Epithelial cell of prostate (primary cell): Measurements from ENCODE around the gene PROZ.

Experiments
- DNase-seq: peaks from one replicate; pipeline ENCODE4 v3.0.0-alpha.2; 2011; ENCODE audit warnings: low read depth, low spot score
- H3K27ac ChIP-seq: fragments of 450-650 bp; 2 replicates; pipeline ENCODE4 v1.5.1; 2017; ENCODE audit warnings: mild to moderate bottlenecking

PROZ gene

DNA sequence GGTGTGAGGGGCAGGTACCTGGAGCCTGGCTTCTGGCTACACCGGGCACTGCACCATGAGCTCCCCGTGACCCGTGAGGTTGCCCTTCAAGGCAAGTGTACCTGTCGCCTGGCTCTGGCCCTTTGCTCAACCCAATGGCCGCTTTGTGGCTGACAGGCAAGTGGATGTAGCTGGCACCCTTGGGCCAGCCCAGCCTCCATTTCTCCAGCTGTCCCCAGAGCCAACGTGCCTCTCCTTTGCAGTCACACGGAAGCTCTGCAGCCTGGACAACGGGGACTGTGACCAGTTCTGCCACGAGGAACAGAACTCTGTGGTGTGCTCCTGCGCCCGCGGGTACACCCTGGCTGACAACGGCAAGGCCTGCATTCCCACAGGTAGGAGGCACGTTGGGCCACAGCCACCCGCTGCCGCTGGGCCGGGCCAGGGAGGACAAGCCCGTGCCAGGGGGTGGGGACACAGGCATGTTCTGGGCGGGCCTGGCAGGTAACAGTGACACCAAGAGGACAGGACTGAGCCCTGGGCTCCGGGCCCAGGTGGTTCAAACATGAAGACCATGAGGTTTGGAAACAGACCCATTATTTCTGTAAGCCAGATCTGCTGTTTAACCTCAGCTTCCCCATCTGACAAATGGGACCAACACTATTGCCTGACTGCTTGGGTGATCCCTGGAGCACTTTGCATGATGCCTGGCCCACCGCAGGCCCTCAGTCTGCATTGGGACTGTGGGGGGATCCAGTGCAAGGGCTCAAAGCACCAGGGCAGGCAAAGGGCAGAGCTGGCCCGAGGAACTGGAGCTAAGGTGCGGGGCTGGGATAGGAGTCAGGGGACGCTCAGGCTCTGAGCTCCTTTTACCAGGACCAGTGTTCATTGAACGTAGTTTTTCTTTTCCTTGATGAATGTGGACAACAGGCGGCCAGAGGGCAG is 17.5 kb upstream of the PROZ start:
- no peak for DNase-seq
- H3K27ac ChIP-seq: no peak overlapping the region

DNA sequence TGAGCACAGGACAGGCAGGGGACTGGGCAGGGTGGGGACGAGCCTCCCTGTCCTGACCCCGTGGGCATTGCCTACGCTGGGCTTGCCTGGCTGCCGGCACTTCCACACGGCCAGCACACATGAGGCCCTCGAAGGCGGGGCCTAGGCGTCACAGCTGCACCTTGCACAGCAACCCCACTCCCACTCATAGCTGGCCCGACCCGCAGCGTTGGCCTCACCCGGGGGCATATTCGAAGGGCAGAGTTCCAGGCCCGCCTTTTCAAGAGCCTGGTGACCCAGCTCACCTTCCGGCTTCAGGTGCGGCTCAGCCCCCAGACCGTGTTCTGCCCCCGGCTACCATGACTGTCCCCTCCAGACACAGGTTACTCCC is 16.9 kb upstream of the PROZ start:
- H3K27ac ChIP-seq: no peak overlapping the region
- no peak for DNase-seq

DNA sequence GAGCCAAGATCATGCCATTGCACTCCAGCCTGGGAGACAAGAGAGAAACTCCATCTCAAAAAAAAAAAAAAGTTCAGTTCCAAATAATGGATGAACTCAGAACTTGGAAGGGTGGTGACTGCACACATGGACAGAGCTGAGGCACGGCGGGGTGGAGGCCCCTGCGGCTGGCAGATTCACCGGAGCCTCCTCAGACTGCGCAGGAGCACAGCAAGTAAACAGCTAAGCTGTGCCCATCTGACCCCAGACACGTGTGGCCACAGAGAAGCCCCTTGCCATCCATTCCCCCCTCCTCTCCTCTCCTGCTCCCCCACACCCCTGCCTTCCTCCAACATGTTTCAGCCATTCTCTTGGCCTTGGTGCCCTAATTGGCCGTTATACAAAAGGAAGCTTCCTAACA is 15.6 kb upstream of the PROZ start:
- no peak for DNase-seq
- no peak overlapping the region for H3K27ac ChIP-seq

DNA sequence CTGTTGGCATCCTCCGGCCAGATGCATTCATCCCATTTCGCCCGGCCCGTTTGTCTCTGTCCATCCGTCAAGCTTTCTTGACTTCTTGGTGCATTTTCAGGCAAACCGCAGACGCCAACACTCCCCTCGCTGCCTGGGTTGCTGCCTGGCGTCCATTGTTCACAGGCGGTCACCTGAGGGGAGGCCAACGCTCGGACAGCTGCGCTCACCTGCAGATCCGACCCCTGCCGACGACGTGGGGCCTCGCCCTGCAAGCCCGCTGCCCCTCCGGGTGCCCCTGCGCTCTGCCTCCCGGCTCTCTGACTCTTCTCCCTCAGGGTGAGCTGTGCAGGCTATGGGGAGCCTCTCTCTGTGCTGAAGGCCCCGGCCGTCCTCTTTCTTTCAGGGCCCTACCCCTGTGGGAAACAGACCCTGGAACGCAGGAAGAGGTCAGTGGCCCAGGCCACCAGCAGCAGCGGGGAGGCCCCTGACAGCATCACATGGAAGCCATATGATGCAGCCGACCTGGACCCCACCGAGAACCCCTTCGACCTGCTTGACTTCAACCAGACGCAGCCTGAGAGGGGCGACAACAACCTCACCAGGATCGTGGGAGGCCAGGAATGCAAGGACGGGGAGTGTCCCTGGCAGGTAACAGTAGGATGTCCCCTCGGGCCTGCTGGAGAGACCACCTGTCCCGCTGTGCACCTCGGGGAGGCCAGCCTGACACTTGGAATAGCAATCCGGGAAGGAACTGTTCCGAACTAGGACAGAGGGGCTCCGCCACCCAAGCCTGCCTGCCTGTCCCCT is 14.8 kb upstream of the PROZ start:
- no peak for DNase-seq
- H3K27ac ChIP-seq: no peak overlapping the region

DNA sequence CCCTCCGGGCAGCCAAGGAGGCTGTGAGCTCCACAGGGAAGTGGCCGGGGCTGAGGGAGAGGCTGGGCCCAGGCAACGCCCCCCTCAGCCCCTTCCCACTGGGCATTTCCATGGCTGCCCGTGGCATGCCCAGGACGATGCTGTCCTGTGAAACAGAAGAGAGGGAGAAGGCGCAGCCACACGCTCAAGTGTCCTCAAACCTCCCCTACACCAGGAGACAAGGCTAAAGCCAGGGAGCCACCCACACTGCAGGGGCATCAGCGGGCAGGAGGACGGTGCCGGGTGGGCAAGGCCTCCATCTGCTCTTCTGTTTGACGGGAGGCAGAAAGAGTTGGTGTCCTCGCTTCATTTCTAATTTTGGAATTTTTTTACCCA is 14.2 kb upstream of the PROZ start:
- DNase-seq: no peak
- no peak overlapping the region for H3K27ac ChIP-seq

DNA sequence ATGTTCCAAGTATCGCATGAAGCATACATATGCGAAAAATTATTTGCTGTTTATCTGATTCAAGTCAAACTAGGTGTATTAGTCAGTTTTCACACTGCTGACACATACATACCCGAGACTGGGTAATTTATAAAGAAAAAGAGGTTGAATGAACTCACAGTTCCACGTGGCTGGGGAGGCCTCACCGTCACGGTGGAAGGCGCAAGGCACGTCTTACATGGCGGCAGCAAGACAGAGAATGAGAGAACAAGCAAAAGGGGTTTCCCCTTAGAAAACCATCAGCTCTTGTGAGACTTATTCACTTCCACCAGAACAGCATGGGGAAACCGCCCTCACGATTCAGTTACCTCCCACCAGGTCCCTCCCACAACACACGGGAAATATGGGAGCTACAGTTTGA is 13.0 kb upstream of the PROZ start:
- DNase-seq: no peak
- no peak overlapping the region for H3K27ac ChIP-seq

DNA sequence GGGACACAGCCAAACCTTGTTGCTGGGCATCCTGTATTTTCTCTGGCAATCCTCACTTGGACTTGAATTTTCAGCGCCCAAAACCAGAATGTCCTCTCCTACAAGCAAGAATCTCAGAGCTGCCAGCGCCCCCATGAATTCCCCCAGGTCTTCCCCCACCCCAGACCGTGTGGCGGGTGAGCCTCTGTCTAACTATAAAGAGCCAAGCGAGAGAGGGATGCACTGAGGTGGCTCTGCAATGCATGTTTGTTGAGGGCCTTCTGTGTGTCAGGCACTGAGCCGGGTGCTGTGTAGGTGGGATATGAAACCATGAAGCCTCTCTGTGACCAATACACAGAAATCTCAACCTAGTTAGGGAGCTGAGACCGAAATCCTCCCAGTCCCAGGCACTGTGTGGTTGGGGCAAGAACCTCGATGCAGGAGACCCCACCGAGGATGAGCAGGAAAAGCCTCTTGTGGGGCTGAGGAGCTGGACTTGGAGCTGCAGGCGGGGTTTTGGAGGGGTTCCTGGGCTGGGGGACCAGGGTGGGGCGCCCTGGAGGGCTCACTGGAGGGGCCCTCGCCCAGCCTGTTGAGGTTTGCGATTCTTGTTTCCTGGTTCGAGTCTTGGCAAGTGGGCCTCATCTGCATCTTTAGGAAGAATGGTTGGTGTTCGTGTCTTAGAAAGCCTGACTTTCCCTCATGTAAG is 12.4 kb upstream of the PROZ start:
- H3K27ac ChIP-seq: no peak overlapping the region
- DNase-seq: no peak

DNA sequence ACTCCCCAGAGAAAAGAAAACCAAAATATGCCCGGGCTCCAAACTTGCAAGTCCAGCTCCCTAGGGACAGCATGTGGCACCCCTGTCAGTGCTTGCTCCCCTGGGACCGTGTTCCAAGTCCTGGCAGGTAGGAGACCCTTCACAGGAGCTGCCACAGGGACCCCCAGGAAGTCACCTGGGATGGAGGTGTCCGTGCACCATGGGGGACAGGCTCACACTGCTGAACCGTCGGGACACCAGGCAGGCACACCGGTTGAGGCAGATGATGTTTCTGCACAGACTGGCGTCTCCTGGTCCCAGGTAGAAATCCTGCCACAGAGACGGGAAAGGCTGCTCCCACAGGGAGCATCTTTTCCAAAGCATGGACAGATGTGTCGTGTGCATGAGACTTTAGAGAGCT is 11.7 kb upstream of the PROZ start:
- no peak for DNase-seq
- no peak overlapping the region for H3K27ac ChIP-seq

DNA sequence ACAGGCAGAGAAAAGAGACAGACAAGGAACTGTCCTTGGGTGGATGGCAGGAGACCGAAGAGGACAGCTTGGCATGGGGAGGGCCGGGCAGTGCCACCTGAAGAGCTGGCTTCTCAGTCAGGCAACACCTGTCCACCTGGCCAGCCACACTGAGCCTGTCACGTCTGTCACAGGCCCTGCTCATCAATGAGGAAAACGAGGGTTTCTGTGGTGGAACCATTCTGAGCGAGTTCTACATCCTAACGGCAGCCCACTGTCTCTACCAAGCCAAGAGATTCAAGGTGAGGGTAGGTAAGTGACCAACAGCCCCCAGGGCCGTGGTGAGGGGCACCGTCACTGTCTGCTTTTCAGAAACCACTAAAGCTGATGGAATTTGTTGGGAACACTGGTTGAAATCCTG is 11.2 kb upstream of the PROZ start:
- no peak for DNase-seq
- no peak overlapping the region for H3K27ac ChIP-seq

DNA sequence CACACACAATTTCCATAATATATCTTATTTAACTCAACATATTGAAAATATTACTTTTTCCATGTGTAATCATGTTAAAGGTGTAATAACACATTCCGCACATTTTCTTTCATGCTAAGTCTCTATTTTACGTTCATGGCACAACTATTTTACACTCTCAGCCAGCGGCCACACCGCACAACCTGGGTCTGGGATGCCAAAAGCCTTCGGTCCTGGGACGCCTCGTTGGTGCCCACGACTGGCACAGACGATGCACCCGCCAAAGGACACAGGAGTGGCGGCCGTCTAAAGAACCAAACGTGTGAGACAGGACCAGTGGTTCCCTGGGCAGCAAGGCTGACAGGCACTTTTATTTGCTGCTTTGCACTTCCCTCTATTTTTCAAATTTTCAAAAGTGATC is 10.0 kb upstream of the PROZ start:
- H3K27ac ChIP-seq: no peak overlapping the region
- DNase-seq: no peak

DNA sequence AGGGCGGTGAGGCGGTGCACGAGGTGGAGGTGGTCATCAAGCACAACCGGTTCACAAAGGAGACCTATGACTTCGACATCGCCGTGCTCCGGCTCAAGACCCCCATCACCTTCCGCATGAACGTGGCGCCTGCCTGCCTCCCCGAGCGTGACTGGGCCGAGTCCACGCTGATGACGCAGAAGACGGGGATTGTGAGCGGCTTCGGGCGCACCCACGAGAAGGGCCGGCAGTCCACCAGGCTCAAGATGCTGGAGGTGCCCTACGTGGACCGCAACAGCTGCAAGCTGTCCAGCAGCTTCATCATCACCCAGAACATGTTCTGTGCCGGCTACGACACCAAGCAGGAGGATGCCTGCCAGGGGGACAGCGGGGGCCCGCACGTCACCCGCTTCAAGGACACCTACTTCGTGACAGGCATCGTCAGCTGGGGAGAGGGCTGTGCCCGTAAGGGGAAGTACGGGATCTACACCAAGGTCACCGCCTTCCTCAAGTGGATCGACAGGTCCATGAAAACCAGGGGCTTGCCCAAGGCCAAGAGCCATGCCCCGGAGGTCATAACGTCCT is 9.4 kb upstream of the PROZ start:
- H3K27ac ChIP-seq: no peak overlapping the region
- DNase-seq: no peak

DNA sequence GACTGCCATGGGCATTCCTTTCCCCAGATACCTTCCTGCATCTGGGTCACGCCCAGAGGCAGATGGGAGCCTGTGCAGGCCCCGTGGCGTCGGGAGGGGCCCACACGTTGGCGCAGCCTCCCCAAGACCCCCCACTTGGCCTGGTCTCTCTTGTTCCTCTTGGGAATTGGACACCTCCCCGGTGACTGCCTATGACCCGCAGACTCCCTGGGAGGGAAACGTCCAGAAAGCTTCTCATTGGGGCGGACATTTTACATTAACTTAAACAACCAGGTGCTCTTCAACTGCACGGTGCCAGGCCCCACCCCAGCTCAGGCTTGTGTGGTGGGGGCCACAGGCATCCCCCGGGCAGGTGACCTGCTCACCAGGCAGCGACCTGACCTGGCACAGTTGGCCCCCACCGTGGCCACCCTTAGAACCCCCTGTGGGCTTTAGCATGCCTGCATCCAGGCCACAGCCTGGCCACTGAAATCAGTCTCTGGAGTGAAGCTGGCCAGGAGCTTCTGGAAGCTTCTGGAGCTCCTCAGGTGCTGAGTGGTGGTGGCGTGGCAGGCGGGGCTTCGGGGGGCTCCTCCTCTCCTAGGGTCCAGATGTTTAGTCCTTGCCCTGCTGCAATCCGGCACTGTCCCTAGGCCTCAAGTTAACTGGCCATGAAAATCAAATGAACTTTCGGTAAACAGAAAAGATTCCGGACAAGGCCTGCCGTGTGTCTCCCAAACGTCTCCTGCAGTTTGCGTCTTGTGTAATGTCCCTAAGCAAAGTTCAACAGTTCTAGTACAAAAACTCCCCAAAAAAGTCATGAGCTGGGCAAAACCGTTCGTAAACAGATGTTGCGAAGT is 8.5 kb upstream of the PROZ start:
- no peak overlapping the region for H3K27ac ChIP-seq
- no peak for DNase-seq

DNA sequence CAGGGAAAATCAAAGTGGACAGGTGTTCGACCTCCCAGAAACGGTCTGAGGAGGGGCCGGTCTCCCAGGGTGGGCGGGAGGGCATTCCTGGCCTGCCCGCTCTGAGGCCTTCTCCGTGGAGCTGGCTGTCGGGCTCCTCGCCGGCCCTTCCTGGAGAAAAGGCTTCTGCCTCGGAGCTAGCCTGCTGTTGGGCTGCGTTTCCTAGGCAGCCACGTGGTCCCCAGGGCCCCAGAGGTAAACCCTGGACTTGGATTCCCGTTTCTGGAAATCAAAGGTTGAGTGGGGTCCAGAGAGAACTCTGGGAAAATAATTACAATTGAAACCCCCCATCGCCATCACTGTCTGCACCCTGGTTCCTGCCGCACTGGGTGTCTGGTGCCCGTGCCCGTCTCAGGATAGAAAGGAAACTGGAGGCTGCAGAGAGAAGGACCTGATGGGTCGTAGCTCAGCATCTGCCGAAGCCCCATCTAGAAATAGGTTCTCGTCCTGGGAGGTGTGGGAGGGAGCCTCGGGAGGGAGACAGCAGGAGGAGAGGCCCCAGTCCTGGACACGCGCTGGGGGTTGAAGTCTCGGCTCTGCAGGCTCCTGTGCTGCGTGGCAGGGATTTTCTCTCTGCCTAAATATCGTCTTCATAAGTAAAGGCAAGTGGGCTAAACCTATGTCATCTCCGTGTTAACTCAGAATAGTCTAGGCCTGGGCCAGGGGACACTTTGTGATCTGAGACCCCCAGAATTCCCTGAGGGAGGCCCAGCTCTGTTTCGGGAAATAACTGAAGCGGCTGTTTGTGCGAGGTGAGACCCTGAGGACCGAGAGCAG is 7.7 kb upstream of the PROZ start:
- no peak overlapping the region for H3K27ac ChIP-seq
- DNase-seq: no peak

DNA sequence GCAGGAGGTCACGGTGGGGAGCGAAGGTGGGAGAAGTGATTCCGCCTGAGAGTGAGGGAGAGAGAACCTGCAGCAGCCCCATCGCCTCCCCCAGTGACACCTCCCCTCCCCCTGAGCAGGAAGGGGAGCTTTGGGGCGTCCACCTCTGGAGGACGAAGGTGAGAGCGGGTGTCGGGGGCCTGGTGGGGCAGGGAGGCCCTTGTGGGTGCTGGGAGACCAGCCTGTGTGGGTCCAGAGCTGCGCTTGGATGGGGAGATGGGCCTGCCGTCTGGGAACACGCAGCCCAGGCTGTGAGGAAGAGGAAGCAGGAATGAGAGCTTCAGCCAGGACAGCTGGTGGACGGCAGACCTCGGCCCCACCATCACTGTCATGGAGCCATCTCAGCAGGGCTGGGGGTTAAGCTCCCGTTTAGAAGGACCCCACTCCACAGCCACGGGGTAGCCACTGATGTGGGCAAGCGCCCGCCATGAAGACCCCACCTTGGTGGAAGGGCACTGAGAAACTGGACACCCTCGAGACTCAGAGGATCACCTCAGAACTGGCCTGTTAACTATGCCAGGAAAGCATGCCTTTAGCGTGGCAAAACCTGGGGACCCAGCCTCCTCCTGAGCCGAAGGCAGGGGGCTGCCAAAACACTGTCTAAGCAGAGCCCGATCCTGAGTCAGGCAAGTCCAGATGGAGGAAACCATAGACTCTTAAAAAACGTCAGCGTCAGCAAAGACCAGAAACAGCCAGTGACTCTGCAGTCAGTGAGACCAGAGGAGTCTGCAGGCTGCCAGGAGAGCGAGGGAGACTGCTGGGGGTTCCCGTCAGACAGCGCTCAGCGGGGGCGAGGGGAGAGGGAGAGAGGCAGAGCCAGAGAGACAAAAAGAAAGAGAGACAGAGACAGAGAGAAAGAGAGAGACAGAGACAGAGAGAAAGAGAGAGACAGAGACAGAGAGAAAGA is 6.4 kb upstream of the PROZ start:
- no peak overlapping the region for H3K27ac ChIP-seq
- DNase-seq: no peak

DNA sequence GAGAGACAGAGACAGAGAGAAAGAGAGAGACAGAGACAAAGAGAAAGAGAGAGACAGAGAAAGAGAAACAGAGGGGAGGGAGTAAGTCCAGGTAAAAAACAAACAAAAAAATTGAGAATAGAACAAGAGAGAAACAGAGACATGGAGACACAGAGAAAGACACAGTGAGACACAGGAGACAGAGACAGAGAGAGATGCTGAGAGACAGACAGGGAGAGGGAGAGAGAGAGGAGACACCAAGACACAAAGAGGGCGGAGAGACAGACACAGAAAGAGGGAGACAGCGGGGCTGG is 5.8 kb upstream of the PROZ start:
- H3K27ac ChIP-seq: no peak overlapping the region
- DNase-seq: no peak

DNA sequence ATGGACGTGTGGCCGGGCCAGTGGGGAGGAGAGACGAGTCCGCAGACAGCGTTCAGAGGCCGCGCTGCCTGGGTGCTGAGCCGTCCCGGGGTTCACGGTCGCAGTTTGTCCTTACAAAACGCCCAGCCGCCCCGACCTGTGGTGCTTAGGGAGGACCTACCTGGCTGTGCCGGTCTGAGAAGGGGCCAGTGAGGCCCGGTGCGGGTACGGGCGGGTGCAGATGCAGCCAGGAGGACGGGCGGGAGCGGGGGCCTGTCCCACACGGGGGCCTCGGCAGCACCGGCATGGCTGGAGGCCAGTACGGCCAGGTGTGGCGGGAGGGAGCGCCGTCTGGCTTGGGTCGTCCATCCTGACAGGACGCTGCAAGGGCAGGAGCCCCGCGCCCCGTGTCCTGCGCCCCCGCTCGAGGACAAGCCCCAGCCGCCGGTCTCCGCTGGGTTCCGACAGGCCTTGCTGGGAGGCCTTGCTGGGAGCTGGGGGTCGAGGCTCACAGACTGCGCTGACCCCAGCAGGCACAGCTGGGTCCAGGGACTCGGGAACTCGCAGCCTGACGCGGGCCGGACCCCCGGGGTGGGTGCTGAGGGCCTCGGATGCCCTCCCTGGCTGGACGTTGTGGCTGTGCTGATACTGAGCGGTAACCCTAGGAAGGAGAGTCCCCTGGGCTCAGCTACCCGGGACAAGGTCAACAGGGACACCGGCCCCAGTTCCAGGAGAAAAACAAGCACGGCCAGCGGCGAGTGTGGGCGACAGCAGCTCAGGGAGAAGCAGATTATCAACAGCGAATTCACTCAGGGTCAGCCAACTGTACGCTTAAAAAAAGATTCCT is 5.3 kb upstream of the PROZ start:
- no peak overlapping the region for H3K27ac ChIP-seq
- DNase-seq: no peak
